Liver (tissue), 9 donors: ENCODE measurements around the gene KDM6A. TPM values are rescaled to one million over a fixed set of nuclear protein-coding genes. Genes with fewer than 3 reads are reported as not detected.

Experiments
- DNase-seq: peaks from one replicate; pipeline ENCODE4 v3.0.0-alpha.2; 2017; ENCODE audit warnings: low spot score
- H3K27ac ChIP-seq, 2 donors: one replicate each; pipeline ENCODE4 v1.7.0; 2013; ENCODE audit warnings: inconsistent platforms in 2 of 2, low read length in 2 of 2, control low read depth in 1 of 2, low read depth in 1 of 2, mild to moderate bottlenecking in 1 of 2
- H3K27me3 ChIP-seq, 4 donors: one replicate each; pipeline versions ENCODE4 v1.6.1 to v1.7.0; 2013; ENCODE audit warnings: low read length in 3 of 4, inconsistent platforms in 1 of 4, mild to moderate bottlenecking in 1 of 4, moderate library complexity in 1 of 4; ENCODE audit not compliant: control insufficient read depth in 4 of 4, insufficient read depth in 4 of 4
- H3K36me3 ChIP-seq, 4 donors: one replicate each; pipeline versions ENCODE4 v1.6.1 to v1.7.0; 2013; ENCODE audit warnings: low read length in 3 of 4, mild to moderate bottlenecking in 3 of 4, low read depth in 1 of 4, moderate library complexity in 1 of 4; ENCODE audit not compliant: control insufficient read depth in 4 of 4, insufficient read depth in 3 of 4
- H3K4me1 ChIP-seq, 4 donors: one replicate each; pipeline versions ENCODE4 v1.6.1 to v1.7.0; 2013; ENCODE audit warnings: low read length in 3 of 4, mild to moderate bottlenecking in 3 of 4, moderate library complexity in 1 of 4; ENCODE audit not compliant: control insufficient read depth in 4 of 4, insufficient read depth in 4 of 4
- H3K4me3 ChIP-seq, 3 donors: one replicate each; pipeline versions ENCODE4 v1.6.1 to v1.7.0; 2013; ENCODE audit warnings: low read length in 3 of 3, control low read depth in 1 of 3, low read depth in 1 of 3, mild to moderate bottlenecking in 1 of 3
- H3K9ac ChIP-seq, 2 donors: one replicate each; pipeline ENCODE4 v1.7.0; 2013; ENCODE audit warnings: low read length in 2 of 2, mild to moderate bottlenecking in 2 of 2, moderate library complexity in 2 of 2, control low read depth in 1 of 2, low read depth in 1 of 2
- H3K9me3 ChIP-seq, 4 donors: one replicate each; pipeline versions ENCODE4 v1.6.1 to v1.7.0; 2013; ENCODE audit warnings: low read length in 3 of 4; ENCODE audit not compliant: control insufficient read depth in 4 of 4
- EGR1 ChIP-seq, 2 donors: IDR thresholded peaks; 2 replicates each; pipeline ENCODE4 v1.6.1; 2016 to 2018; ENCODE audit warnings: antibody characterized with exemption in 2 of 2, low read depth in 2 of 2
- FOXA1 ChIP-seq: IDR thresholded peaks from 2 replicates; pipeline ENCODE4 v1.6.1; 2016; ENCODE audit warnings: antibody characterized with exemption
- FOXA2 ChIP-seq: IDR thresholded peaks from 2 replicates; pipeline ENCODE4 v1.6.1; 2016; ENCODE audit warnings: antibody characterized with exemption
- GABPA ChIP-seq, 2 donors: IDR thresholded peaks in 1 of 2; conservative IDR thresholded peaks in 1 of 2; 2 replicates each; pipeline ENCODE4 v1.6.1; 2016; ENCODE audit warnings: antibody characterized with exemption in 2 of 2, mild to moderate bottlenecking in 1 of 2, moderate library complexity in 1 of 2
- HNF4A ChIP-seq, 2 donors: conservative IDR thresholded peaks; 2 replicates each; pipeline ENCODE4 v1.6.1; 2016; ENCODE audit warnings: antibody characterized with exemption in 2 of 2, mild to moderate bottlenecking in 2 of 2
- HNF4G ChIP-seq: IDR thresholded peaks from 2 replicates; pipeline ENCODE4 v1.6.1; 2016; ENCODE audit warnings: antibody characterized with exemption
- JUND ChIP-seq, 2 donors: IDR thresholded peaks; 2 replicates each; pipeline ENCODE4 v1.6.1; 2016; ENCODE audit warnings: antibody characterized with exemption in 2 of 2
- NR2F2 ChIP-seq: IDR thresholded peaks from 2 replicates; pipeline ENCODE4 v1.6.1; 2016; ENCODE audit warnings: antibody characterized with exemption
- RAD21 ChIP-seq, 2 donors: IDR thresholded peaks; 2 replicates each; pipeline ENCODE4 v1.6.1; 2016; ENCODE audit warnings: antibody characterized with exemption in 2 of 2, mild to moderate bottlenecking in 2 of 2
- RXRA ChIP-seq, 2 donors: IDR thresholded peaks; 2 replicates each; pipeline ENCODE4 v1.6.1; 2017 to 2018; ENCODE audit warnings: antibody characterized with exemption in 2 of 2, mild to moderate bottlenecking in 1 of 2
- SP1 ChIP-seq: IDR thresholded peaks from 2 replicates; pipeline ENCODE4 v1.6.1; 2018; ENCODE audit warnings: antibody characterized with exemption, mild to moderate bottlenecking
- TAF1 ChIP-seq: conservative IDR thresholded peaks from 2 replicates; pipeline ENCODE4 v1.6.1; 2016; ENCODE audit warnings: antibody characterized with exemption, mild to moderate bottlenecking
- YY1 ChIP-seq: IDR thresholded peaks from 2 replicates; pipeline ENCODE4 v1.6.1; 2016; ENCODE audit warnings: antibody characterized with exemption, mild to moderate bottlenecking
- WGBS: extraction: QIAGEN DNeasy Blood & Tissue Kit; methylation state at CpG from one replicate; pipeline ENCODE4 v1.1.7; 2013; 5-methylcytosine and 5-hydroxymethylcytosine counted together
- polyA plus RNA-seq, 2 donors: library from polyadenylated mRNA; stranded (reverse) in 1 of 2; unstranded in 1 of 2; fragments of 200-250 nt in 1 of 2; fragments of >200 nt in 1 of 2; fragmentation: Nextera tagmentation in 1 of 2; extraction: Ambion mirVana in 1 of 2; gene quantifications; one replicate each; pipeline versions ENCODE4 v1.2.1 to v1.2.3, GENCODE V29; 2013 to 2015
- total RNA-seq, 2 donors: library from RNA; depleted of rRNA; stranded (reverse); fragments of >200 nt; gene quantifications; one replicate each; pipeline ENCODE4 v1.2.3, GENCODE V29; 2014
- TF ChIP-seq, protein P1 (sequence below): IDR thresholded peaks from 2 replicates; pipeline ENCODE4 v1.6.1; 2016; ENCODE audit warnings: antibody characterized with exemption, mild to moderate bottlenecking
- TF ChIP-seq, protein P2 (sequence below): IDR thresholded peaks from 2 replicates; pipeline ENCODE4 v1.6.1; 2016; ENCODE audit warnings: antibody characterized with exemption
- TF ChIP-seq, protein P3 (sequence below): IDR thresholded peaks from 2 replicates; pipeline ENCODE4 v1.6.1; 2016; ENCODE audit warnings: antibody characterized with exemption
- TF ChIP-seq, protein P4 (sequence below): IDR thresholded peaks from 2 replicates; pipeline ENCODE4 v1.6.1; 2016; ENCODE audit warnings: antibody characterized with exemption
- TF ChIP-seq, protein P5 (sequence below): fragments of 150-350 bp; IDR thresholded peaks from 2 replicates; pipeline ENCODE4 v1.5.1; 2017; ENCODE audit warnings: improper control_type of control experiment, low read depth, low read length; ENCODE audit not compliant: missing input control
- donor health status: healthy.
- donor health status: healthy.
- donor health status: healthy.
- donor health status: healthy.
- donor health status: healthy.

KDM6A gene
- total and polyA plus RNA-seq, 4 donors, result 5.3 to 30.2 (median 18.2) TPM

DNA sequence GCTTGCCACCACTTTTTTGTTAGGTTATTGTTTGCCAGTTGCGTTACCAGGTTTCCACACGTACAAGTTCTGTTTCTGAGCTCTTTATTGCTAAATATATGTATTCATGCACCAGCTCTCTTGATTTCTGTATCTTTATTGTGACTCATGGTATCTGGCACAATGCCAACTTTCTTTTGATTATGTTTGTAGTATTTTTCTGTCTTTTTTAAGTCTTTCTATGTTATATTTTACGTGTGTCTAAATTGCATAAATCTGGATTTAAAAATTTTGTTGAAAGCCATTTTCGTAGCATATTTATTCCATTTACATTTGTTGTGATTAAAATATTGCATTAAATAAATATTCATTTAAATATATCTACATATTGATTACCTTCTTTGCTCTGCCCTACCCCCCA, 73.8 kb downstream of the KDM6A start:
- DNase-seq, result no peak
- no peaks in the 10 kb centered on the region for H3K36me3 ChIP-seq
- H3K4me1 ChIP-seq, result peaks cover 3 to 9% (median 7%) of the 10 kb centered on the region in 4 donors
- H3K27me3 ChIP-seq, result no peaks in the 10 kb centered on the region
- no peak overlapping the region for H3K9ac ChIP-seq
- no peaks in the 10 kb centered on the region for H3K9me3 ChIP-seq
- H3K4me3 ChIP-seq, result no peak overlapping the region
- no peak overlapping the region for H3K27ac ChIP-seq
- TF ChIP-seq, protein P1, sequence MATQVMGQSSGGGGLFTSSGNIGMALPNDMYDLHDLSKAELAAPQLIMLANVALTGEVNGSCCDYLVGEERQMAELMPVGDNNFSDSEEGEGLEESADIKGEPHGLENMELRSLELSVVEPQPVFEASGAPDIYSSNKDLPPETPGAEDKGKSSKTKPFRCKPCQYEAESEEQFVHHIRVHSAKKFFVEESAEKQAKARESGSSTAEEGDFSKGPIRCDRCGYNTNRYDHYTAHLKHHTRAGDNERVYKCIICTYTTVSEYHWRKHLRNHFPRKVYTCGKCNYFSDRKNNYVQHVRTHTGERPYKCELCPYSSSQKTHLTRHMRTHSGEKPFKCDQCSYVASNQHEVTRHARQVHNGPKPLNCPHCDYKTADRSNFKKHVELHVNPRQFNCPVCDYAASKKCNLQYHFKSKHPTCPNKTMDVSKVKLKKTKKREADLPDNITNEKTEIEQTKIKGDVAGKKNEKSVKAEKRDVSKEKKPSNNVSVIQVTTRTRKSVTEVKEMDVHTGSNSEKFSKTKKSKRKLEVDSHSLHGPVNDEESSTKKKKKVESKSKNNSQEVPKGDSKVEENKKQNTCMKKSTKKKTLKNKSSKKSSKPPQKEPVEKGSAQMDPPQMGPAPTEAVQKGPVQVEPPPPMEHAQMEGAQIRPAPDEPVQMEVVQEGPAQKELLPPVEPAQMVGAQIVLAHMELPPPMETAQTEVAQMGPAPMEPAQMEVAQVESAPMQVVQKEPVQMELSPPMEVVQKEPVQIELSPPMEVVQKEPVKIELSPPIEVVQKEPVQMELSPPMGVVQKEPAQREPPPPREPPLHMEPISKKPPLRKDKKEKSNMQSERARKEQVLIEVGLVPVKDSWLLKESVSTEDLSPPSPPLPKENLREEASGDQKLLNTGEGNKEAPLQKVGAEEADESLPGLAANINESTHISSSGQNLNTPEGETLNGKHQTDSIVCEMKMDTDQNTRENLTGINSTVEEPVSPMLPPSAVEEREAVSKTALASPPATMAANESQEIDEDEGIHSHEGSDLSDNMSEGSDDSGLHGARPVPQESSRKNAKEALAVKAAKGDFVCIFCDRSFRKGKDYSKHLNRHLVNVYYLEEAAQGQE, result no peak
- TF ChIP-seq GABPA (IDR thresholded peaks at IDR 0.05 in 1 of 2, conservative IDR thresholded peaks at IDR 0.05 in 1 of 2) (no peak), NR2F2 (no peak), HNF4A (conservative IDR thresholded peaks at IDR 0.05) (no peak), FOXA1 (no peak), FOXA2 (no peak)
- TF ChIP-seq, protein P2, sequence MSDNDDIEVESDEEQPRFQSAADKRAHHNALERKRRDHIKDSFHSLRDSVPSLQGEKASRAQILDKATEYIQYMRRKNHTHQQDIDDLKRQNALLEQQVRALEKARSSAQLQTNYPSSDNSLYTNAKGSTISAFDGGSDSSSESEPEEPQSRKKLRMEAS, result no peak
- 74% methylated on average over 4 of the region's 4 CpGs for whole genome bisulfite sequencing

DNA sequence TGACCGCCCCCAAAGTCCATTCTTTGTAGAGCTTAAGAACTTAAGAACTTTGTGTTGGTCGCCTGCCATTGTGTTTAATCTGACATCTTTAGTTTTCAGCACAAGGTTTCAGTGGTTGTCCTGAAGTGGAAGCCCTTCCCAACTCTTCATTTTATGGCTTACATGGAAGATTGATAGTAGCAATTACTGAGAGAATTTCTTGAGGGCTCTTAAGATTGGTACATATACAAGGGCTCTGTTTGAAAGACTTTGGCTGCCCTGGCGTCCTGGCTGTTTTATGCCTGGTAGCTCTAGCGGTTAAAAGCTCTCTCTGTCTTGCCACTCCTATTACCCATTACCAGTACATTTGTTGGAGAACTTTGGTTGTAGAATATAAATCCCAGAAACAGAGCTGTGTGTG, 75.0 kb downstream of the KDM6A start:
- DNase-seq, result no peak
- Histone ChIP-seq H3K4me3 (no peak overlapping the region), H3K27ac (no peak overlapping the region), H3K9ac (no peak overlapping the region), H3K9me3 (no peaks in the 10 kb centered on the region), H3K27me3 (no peaks in the 10 kb centered on the region), H3K36me3 (no peaks in the 10 kb centered on the region), H3K4me1 (peaks cover 5 to 14% (median 7%) of the 10 kb centered on the region in 4 donors)
- TF ChIP-seq GABPA (IDR thresholded peaks at IDR 0.05 in 1 of 2, conservative IDR thresholded peaks at IDR 0.05 in 1 of 2) (no peak), SP1 (no peak), TAF1 (no peak), EGR1 (IDR thresholded peaks at IDR 0.05; ENCODE audit: low read depth in 2 of 2) (no peak), FOXA2 (no peak), HNF4A (conservative IDR thresholded peaks at IDR 0.05) (no peak), JUND (IDR thresholded peaks at IDR 0.05) (no peak), YY1 (no peak), HNF4G (no peak), FOXA1 (no peak), NR2F2 (no peak), RXRA (IDR thresholded peaks at IDR 0.05) (no peak), RAD21 (IDR thresholded peaks at IDR 0.05) (no peak)
- TF ChIP-seq, protein P1, result no peak
- TF ChIP-seq, protein P3, sequence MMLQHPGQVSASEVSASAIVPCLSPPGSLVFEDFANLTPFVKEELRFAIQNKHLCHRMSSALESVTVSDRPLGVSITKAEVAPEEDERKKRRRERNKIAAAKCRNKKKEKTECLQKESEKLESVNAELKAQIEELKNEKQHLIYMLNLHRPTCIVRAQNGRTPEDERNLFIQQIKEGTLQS, result no peak
- TF ChIP-seq, protein P4, sequence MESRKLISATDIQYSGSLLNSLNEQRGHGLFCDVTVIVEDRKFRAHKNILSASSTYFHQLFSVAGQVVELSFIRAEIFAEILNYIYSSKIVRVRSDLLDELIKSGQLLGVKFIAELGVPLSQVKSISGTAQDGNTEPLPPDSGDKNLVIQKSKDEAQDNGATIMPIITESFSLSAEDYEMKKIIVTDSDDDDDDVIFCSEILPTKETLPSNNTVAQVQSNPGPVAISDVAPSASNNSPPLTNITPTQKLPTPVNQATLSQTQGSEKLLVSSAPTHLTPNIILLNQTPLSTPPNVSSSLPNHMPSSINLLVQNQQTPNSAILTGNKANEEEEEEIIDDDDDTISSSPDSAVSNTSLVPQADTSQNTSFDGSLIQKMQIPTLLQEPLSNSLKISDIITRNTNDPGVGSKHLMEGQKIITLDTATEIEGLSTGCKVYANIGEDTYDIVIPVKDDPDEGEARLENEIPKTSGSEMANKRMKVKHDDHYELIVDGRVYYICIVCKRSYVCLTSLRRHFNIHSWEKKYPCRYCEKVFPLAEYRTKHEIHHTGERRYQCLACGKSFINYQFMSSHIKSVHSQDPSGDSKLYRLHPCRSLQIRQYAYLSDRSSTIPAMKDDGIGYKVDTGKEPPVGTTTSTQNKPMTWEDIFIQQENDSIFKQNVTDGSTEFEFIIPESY, result no peak
- TF ChIP-seq, protein P5, sequence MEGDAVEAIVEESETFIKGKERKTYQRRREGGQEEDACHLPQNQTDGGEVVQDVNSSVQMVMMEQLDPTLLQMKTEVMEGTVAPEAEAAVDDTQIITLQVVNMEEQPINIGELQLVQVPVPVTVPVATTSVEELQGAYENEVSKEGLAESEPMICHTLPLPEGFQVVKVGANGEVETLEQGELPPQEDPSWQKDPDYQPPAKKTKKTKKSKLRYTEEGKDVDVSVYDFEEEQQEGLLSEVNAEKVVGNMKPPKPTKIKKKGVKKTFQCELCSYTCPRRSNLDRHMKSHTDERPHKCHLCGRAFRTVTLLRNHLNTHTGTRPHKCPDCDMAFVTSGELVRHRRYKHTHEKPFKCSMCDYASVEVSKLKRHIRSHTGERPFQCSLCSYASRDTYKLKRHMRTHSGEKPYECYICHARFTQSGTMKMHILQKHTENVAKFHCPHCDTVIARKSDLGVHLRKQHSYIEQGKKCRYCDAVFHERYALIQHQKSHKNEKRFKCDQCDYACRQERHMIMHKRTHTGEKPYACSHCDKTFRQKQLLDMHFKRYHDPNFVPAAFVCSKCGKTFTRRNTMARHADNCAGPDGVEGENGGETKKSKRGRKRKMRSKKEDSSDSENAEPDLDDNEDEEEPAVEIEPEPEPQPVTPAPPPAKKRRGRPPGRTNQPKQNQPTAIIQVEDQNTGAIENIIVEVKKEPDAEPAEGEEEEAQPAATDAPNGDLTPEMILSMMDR, result no peak
- TF ChIP-seq, protein P2, result no peak
- WGBS, result 95% methylated on average over 4 of the region's 4 CpGs
